Measurements from ENCODE around the gene ERC2. TPM values are rescaled to one million over a fixed set of nuclear protein-coding genes. Genes with fewer than 3 reads are reported as not detected.

Gene ERC2
- total and polyA plus RNA-seq, 2 donors (not counting 1 experiment from before 2014, with no cell fraction given) = 0.14 to 0.17 TPM

GRCh38 chr3:55801068-55801467 is 667.2 kb downstream of the ERC2 start:
- Histone ChIP-seq H3K4me2 (ENCODE audit: extremely low read depth, insufficient read depth, low read length) (no peak overlapping the region), H3K9me3 (ENCODE audit: control insufficient read depth, insufficient read depth, low read depth, low read length) (no peaks in the 10 kb centered on the region), H3K79me2 (ENCODE audit: control insufficient read depth, insufficient read depth, low read length) (no peaks in the 10 kb centered on the region), H3K36me3 (ENCODE audit: control insufficient read depth, insufficient read depth, low read length) (no peaks in the 10 kb centered on the region), H3K4me3 (replicated peaks in 1 of 4; ENCODE audit: control extremely low read depth in 1 of 4, insufficient read depth in 1 of 4, low read depth in 3 of 4, low read length in 4 of 4) (no peak overlapping the region), H3K4me1 (ENCODE audit: control insufficient read depth, extremely low read depth, insufficient read depth, low read length) (no peaks in the 10 kb centered on the region), H3K27me3 (ENCODE audit: control insufficient read depth, insufficient read depth, low read length) (no peaks in the 10 kb centered on the region), H2AFZ (ENCODE audit: low read length) (no peak overlapping the region), H4K20me1 (ENCODE audit: control insufficient read depth, extremely low read depth, insufficient read depth, low read length) (no peaks in the 10 kb centered on the region), H3K9ac (ENCODE audit: insufficient read depth, low read length) (no peak overlapping the region), H3K27ac (ENCODE audit: insufficient read depth, low read length) (no peak overlapping the region)
- TF ChIP-seq EZH2 (IDR thresholded peaks at IDR 0.05; ENCODE audit: low read length, missing control alignments) = no peak
- TF ChIP-seq, protein P1, sequence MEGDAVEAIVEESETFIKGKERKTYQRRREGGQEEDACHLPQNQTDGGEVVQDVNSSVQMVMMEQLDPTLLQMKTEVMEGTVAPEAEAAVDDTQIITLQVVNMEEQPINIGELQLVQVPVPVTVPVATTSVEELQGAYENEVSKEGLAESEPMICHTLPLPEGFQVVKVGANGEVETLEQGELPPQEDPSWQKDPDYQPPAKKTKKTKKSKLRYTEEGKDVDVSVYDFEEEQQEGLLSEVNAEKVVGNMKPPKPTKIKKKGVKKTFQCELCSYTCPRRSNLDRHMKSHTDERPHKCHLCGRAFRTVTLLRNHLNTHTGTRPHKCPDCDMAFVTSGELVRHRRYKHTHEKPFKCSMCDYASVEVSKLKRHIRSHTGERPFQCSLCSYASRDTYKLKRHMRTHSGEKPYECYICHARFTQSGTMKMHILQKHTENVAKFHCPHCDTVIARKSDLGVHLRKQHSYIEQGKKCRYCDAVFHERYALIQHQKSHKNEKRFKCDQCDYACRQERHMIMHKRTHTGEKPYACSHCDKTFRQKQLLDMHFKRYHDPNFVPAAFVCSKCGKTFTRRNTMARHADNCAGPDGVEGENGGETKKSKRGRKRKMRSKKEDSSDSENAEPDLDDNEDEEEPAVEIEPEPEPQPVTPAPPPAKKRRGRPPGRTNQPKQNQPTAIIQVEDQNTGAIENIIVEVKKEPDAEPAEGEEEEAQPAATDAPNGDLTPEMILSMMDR (conservative IDR thresholded peaks at IDR 0.05 in 1 of 2, IDR thresholded peaks at IDR 0.05 in 1 of 2; ENCODE audit: low read depth in 1 of 2, low read length in 2 of 2) = no peak
- DNase-seq (ENCODE audit: low read depth in 2 of 2) = no peak

DNA sequence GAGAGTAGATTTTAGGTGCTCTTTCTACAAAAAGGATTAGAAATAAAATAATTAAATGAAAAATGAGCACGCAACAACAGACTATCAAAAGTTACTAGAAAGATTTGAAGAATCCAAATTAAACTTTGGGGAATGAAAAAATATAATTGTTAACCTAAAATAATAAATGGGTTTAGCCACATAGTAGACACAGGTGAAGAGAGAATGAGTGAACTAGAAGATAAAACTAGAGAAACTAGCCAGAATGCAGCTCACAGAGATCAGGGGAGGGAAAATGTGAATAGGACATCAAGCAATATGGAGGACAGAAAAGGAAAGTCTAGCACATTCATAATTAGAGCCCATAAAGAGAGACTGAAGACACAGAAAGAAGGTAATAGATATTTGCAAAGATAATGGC is 670.5 kb downstream of the ERC2 start:
- Histone ChIP-seq H2AFZ (ENCODE audit: low read length) (no peak overlapping the region), H3K27ac (ENCODE audit: insufficient read depth, low read length) (no peak overlapping the region)
- TF ChIP-seq, protein P1 (conservative IDR thresholded peaks at IDR 0.05 in 1 of 2, IDR thresholded peaks at IDR 0.05 in 1 of 2; ENCODE audit: low read depth in 1 of 2, low read length in 2 of 2) = no peak
- TF ChIP-seq EZH2 (IDR thresholded peaks at IDR 0.05; ENCODE audit: low read length, missing control alignments) = no peak

GRCh38 chr3:55797084-55797483 is 671.2 kb downstream of the ERC2 start:
- Histone ChIP-seq H2AFZ (ENCODE audit: low read length) (no peak overlapping the region), H3K4me1 (ENCODE audit: control insufficient read depth, extremely low read depth, insufficient read depth, low read length) (no peaks in the 10 kb centered on the region), H3K27me3 (ENCODE audit: control insufficient read depth, insufficient read depth, low read length) (no peaks in the 10 kb centered on the region), H3K36me3 (ENCODE audit: control insufficient read depth, insufficient read depth, low read length) (no peaks in the 10 kb centered on the region), H3K79me2 (ENCODE audit: control insufficient read depth, insufficient read depth, low read length) (no peaks in the 10 kb centered on the region), H3K9me3 (ENCODE audit: control insufficient read depth, insufficient read depth, low read depth, low read length) (no peaks in the 10 kb centered on the region), H3K9ac (ENCODE audit: insufficient read depth, low read length) (no peak overlapping the region), H3K4me3 (replicated peaks in 1 of 4; ENCODE audit: control extremely low read depth in 1 of 4, insufficient read depth in 1 of 4, low read depth in 3 of 4, low read length in 4 of 4) (no peak overlapping the region), H4K20me1 (ENCODE audit: control insufficient read depth, extremely low read depth, insufficient read depth, low read length) (no peaks in the 10 kb centered on the region), H3K4me2 (ENCODE audit: extremely low read depth, insufficient read depth, low read length) (no peak overlapping the region), H3K27ac (ENCODE audit: insufficient read depth, low read length) (no peak overlapping the region)
- TF ChIP-seq, protein P1 (conservative IDR thresholded peaks at IDR 0.05 in 1 of 2, IDR thresholded peaks at IDR 0.05 in 1 of 2; ENCODE audit: low read depth in 1 of 2, low read length in 2 of 2) = no peak
- TF ChIP-seq EZH2 (IDR thresholded peaks at IDR 0.05; ENCODE audit: low read length, missing control alignments) = no peak
- no peak for DNase-seq (ENCODE audit: low read depth in 2 of 2)

More for the DNA sequence above, 670.5 kb downstream of the ERC2 start:
- Histone ChIP-seq H3K79me2 (ENCODE audit: control insufficient read depth, insufficient read depth, low read length) (no peaks in the 10 kb centered on the region), H3K4me2 (ENCODE audit: extremely low read depth, insufficient read depth, low read length) (no peak overlapping the region), H4K20me1 (ENCODE audit: control insufficient read depth, extremely low read depth, insufficient read depth, low read length) (no peaks in the 10 kb centered on the region), H3K9ac (ENCODE audit: insufficient read depth, low read length) (no peak overlapping the region), H3K27me3 (ENCODE audit: control insufficient read depth, insufficient read depth, low read length) (no peaks in the 10 kb centered on the region), H3K4me3 (replicated peaks in 1 of 4; ENCODE audit: control extremely low read depth in 1 of 4, insufficient read depth in 1 of 4, low read depth in 3 of 4, low read length in 4 of 4) (no peak overlapping the region), H3K36me3 (ENCODE audit: control insufficient read depth, insufficient read depth, low read length) (no peaks in the 10 kb centered on the region), H3K9me3 (ENCODE audit: control insufficient read depth, insufficient read depth, low read depth, low read length) (no peaks in the 10 kb centered on the region), H3K4me1 (ENCODE audit: control insufficient read depth, extremely low read depth, insufficient read depth, low read length) (no peaks in the 10 kb centered on the region)
- no peak for DNase-seq (ENCODE audit: low read depth in 2 of 2)

Data from fibroblast of lung (primary cell).